HepG2 (cell line): ENCODE data around the gene ZNRD2. TPM values are rescaled to one million over a fixed set of nuclear protein-coding genes. Genes with fewer than 3 reads are reported as not detected.

Source experiments
- ATAC-seq: fragments of 200-7000 bp; cut with Tn5 transposase; 3 replicates; pipeline ENCODE4 v1.9.1; 2020; ENCODE audit warnings: mild to moderate bottlenecking, moderate library complexity
- BruUV-seq: library from RNA; stranded (reverse); fragments of 400-500 nt; replicated peaks from 2 replicates; lab custom pipeline; 2021; lab: Mats Ljungman, UMichigan
- CTCF ChIA-PET: fragments of 300-600 bp; formaldehyde crosslinking; extraction: SDS; loops from one replicate; lab custom pipeline; 2021; ENCODE audit warnings: low total read pairs, inconsistent platforms, low intra/inter-chr PET ratio; lab: Yijun Ruan, JAX
- POLR2A ChIA-PET: fragments of 350-600 bp; sonication (Branson Sonifier 250); formaldehyde crosslinking; loops from one replicate; lab custom pipeline; 2020; ENCODE audit warnings: antibody characterized with exemption, inconsistent platforms; lab: Yijun Ruan, JAX
- DNase-seq: peaks from one replicate; pipeline ENCODE4 v3.0.0-alpha.2; 2015; ENCODE audit warnings: low spot score
- FAIRE-seq: peaks from 3 replicates; lab custom pipeline; 2011; peaks lifted over from hg19 to GRCh38; lab: Jason Lieb, UNC
- H2AFZ ChIP-seq: one replicate; pipeline ENCODE4 v1.6.1; 2011; ENCODE audit warnings: low read length, inconsistent platforms
- H3K27ac ChIP-seq: fragments of 300-600 bp; 3 replicates; pipeline ENCODE4 v1.8.0; 2011; ENCODE audit warnings: mixed run types, mild to moderate bottlenecking, mixed read lengths, low read length, inconsistent platforms; ENCODE audit not compliant: insufficient read depth; ENCODE audit errors: extremely low read length
- H3K27me3 ChIP-seq, 2 experiments: fragments of 200-600 bp in 1 of 2; 2 replicates in 1 of 2; 3 replicates in 1 of 2; pipeline versions ENCODE4 v1.6.0 to v1.8.0; 2011; ENCODE audit warnings: low read length in 2 of 2, mild to moderate bottlenecking in 2 of 2, moderate library complexity in 2 of 2, inconsistent platforms in 1 of 2; ENCODE audit not compliant: insufficient read depth in 2 of 2, control insufficient read depth in 1 of 2
- H3K36me3 ChIP-seq, 2 experiments: fragments of 200-600 bp in 1 of 2; replicated peaks in 1 of 2; 2 replicates in 1 of 2; 3 replicates in 1 of 2; pipeline versions ENCODE4 v1.5.1 to v1.8.0; 2011; ENCODE audit warnings: low read length in 2 of 2, inconsistent platforms in 1 of 2; ENCODE audit not compliant: insufficient read depth in 2 of 2, control insufficient read depth in 1 of 2
- H3K4me1 ChIP-seq: 2 replicates; pipeline ENCODE4 v1.5.1; 2012; ENCODE audit warnings: low read length, inconsistent platforms; ENCODE audit not compliant: insufficient read depth
- H3K4me2 ChIP-seq: 2 replicates; pipeline ENCODE4 v1.6.0; 2011; ENCODE audit warnings: low read depth, low read length, inconsistent platforms
- H3K4me3 ChIP-seq, 3 experiments: fragments of 200-600 bp in 1 of 3; sonication (generic), shearing (Covaris generic) in 1 of 3; replicated peaks in 1 of 3; 2 replicates each; pipeline ENCODE4 v1.5.1; 2011 to 2016; ENCODE audit warnings: low read length in 3 of 3, inconsistent platforms in 2 of 3, low read depth in 2 of 3, mild to moderate bottlenecking in 2 of 3, control low read depth in 1 of 3, mixed read lengths in 1 of 3; ENCODE audit not compliant: insufficient read depth in 1 of 3
- H3K79me2 ChIP-seq: one replicate; pipeline ENCODE4 v1.6.1; 2011; ENCODE audit warnings: low read length, inconsistent platforms; ENCODE audit not compliant: insufficient read depth
- H3K9ac ChIP-seq: 2 replicates; pipeline ENCODE4 v1.6.0; 2011; ENCODE audit warnings: mild to moderate bottlenecking, low read depth, low read length, inconsistent platforms; ENCODE audit not compliant: insufficient read depth
- H3K9me3 ChIP-seq: 2 replicates; pipeline ENCODE4 v1.5.1; 2012; ENCODE audit warnings: mild to moderate bottlenecking, low read length
- H4K20me1 ChIP-seq: 2 replicates; pipeline ENCODE4 v1.6.0; 2011; ENCODE audit warnings: inconsistent platforms, mild to moderate bottlenecking, low read length, moderate library complexity; ENCODE audit not compliant: insufficient read depth
- ATRX ChIP-seq: sonication (generic); formaldehyde crosslinking; IDR thresholded peaks from 2 replicates; pipeline ENCODE4 v1.4.0; 2020; ENCODE audit warnings: missing genetic modification reagents, borderline replicate concordance
- HDAC6 ChIP-seq: fragments of 200-600 bp; sonication (generic); IDR thresholded peaks from 2 replicates; pipeline ENCODE4 v1.7.0; 2017; ENCODE audit warnings: mild to moderate bottlenecking, antibody characterized with exemption, low read length, low read depth
- MBNL3 ChIP-seq: fragments of 250-450 bp; sonication (Bioruptor Pico); conservative IDR thresholded peaks from 2 replicates; pipeline ENCODE4 v1.8.0; 2022; ENCODE audit warnings: mild to moderate bottlenecking, inconsistent platforms
- MED1 ChIP-seq: sonication (generic); formaldehyde crosslinking; IDR thresholded peaks from 2 replicates; pipeline ENCODE4 v1.4.0; 2020; ENCODE audit warnings: missing genetic modification reagents
- SOX13 ChIP-seq, 3 experiments: fragments of 450-650 bp in 1 of 3; sonication (generic) in 1 of 3; formaldehyde crosslinking in 1 of 3; IDR thresholded peaks in 2 of 3; conservative IDR thresholded peaks in 1 of 3; 2 replicates each; pipeline versions ENCODE4 v1.5.0 to v1.6.1; 2016 to 2020; ENCODE audit warnings: antibody characterized with exemption in 1 of 3, mild to moderate bottlenecking in 1 of 3, missing compliant biosample characterization in 1 of 3, missing genetic modification reagents in 1 of 3, moderate library complexity in 1 of 3
- TBP ChIP-seq: sonication (generic); formaldehyde crosslinking; IDR thresholded peaks from 2 replicates; pipeline ENCODE4 v1.5.0; 2020; ENCODE audit warnings: missing genetic modification reagents
- ZNF552 ChIP-seq: sonication (generic); formaldehyde crosslinking; IDR thresholded peaks from 2 replicates; pipeline ENCODE4 v1.9.0; 2022; ENCODE audit warnings: missing genetic modification reagents, mild to moderate bottlenecking, borderline replicate concordance
- ZNF556 ChIP-seq: sonication (generic); formaldehyde crosslinking; IDR thresholded peaks from 2 replicates; pipeline ENCODE4 v1.4.0; 2020; ENCODE audit warnings: mild to moderate bottlenecking, missing genetic modification reagents, borderline replicate concordance
- ZNF615 ChIP-seq: sonication (generic); formaldehyde crosslinking; IDR thresholded peaks from 2 replicates; pipeline ENCODE4 v1.5.0; 2020; ENCODE audit warnings: mild to moderate bottlenecking, missing genetic modification reagents, borderline replicate concordance
- ZNF672 ChIP-seq: sonication (generic); formaldehyde crosslinking; IDR thresholded peaks from 2 replicates; pipeline ENCODE4 v1.8.1; 2022; ENCODE audit warnings: missing genetic modification reagents
- ZNF788 ChIP-seq: sonication (generic); formaldehyde crosslinking; IDR thresholded peaks from 2 replicates; pipeline ENCODE4 v1.5.0; 2020; ENCODE audit warnings: mild to moderate bottlenecking, missing genetic modification reagents, borderline replicate concordance
- ZSCAN25 ChIP-seq: sonication (generic); formaldehyde crosslinking; IDR thresholded peaks from 2 replicates; pipeline ENCODE4 v1.8.0; 2022; ENCODE audit warnings: mild to moderate bottlenecking, missing genetic modification reagents
- ZSCAN9 ChIP-seq: IDR thresholded peaks from 2 replicates; pipeline ENCODE4 v1.6.1; 2016; ENCODE audit warnings: borderline replicate concordance
- WGBS: methylation state at CpG from one replicate; pipeline ENCODE4 v1.1.6; 2017; ENCODE audit warnings: low lambda C conversion rate; 5-methylcytosine and 5-hydroxymethylcytosine counted together
- in situ Hi-C: cut with HindIII; loops from 2 replicates; pipeline ENCODE4 v1.10.0; 2017; ENCODE audit warnings: low pct_unique_long_range_greater_than_20kb; ENCODE audit not compliant: extremely low pct_ligation_motif_present
- intact Hi-C: fragments of 100-400 bp; cut with micrococcal nuclease; formaldehyde crosslinking; loops from one replicate; pipeline ENCODE4 v1.10.0; 2022; ENCODE audit not compliant: unreplicated experiment
- polyA plus RNA-seq, 8 experiments: library from polyadenylated mRNA; depleted of rRNA in 3 of 8; stranded (reverse) in 7 of 8; unstranded in 1 of 8; fragments of >200 nt; fragmentation: Illumina TruSeq in 4 of 8; extraction: Trizol in 4 of 8; gene quantifications; 2 replicates each; pipeline versions ENCODE4 v1.2.1 to v1.2.3, GENCODE V29; 2011 to 2016; ENCODE audit warnings: low read depth in 4 of 8, missing spikeins in 1 of 8, mixed read lengths in 1 of 8; ENCODE audit not compliant: insufficient read depth in 1 of 8
- total RNA-seq, 5 experiments: library from RNA; depleted of rRNA; stranded (reverse); fragments of >200 nt; fragmentation: Illumina TruSeq; extraction: Trizol; gene quantifications; 2 replicates each; pipeline ENCODE4 v1.2.3, GENCODE V29; 2016; ENCODE audit warnings: low read depth in 1 of 5
- TF ChIP-seq, protein P1 (sequence below): sonication (generic); formaldehyde crosslinking; IDR thresholded peaks from 2 replicates; pipeline ENCODE4 v1.9.0; 2021; ENCODE audit warnings: missing genetic modification reagents, borderline replicate concordance
- TF ChIP-seq, protein P2 (sequence below): sonication (generic); formaldehyde crosslinking; conservative IDR thresholded peaks from 2 replicates; pipeline ENCODE4 v1.4.0; 2020; ENCODE audit warnings: missing genetic modification reagents

Gene ZNRD2
- total and polyA plus RNA-seq, 2 of the 13 experiments (the other 11 are each of a cell fraction or from before 2014, with no cell fraction given): 29.2 to 34.0 TPM

DNA sequence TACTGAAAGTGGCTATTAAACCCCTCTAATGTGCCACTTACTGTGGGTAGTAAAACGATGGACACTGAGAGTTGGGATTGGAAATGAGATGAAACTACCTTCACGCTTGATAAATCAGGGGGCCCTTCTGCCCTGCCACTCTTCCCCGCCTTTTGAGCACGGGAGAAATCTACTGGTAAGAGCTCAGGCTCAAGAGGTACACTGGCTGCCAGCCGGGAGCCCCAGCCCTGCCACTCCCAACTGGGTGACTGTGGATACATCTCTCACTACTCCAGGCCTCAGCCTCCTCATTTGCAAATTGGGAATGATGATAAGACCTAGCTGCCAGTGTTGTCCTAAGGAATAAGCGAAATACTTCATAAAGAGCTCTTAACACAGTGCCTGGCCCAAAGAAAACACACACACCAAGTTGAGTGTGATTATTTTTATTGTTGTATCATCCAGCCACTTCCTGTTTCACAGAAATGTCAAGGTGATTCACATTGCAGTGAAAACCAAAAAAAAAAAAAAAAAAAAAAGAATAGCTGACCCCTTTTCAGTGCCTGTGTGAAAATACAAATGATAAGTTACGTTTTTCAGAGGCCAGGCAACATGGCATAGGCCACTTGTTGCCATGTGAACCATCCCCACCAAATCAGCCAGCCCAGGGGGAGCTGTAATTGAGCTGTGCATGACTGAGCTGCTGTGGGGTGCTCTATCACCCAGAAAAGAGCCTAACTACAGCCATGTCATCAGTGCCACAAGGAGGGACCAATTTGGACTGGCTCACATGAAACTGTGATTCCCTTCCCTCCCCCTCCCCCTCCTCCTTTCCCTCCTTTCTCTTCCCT, 4.4 kb upstream of the ZNRD2 start (continued):
- TF ChIP-seq ZNF615 (CRISPR knock-in tag): no peak

DNA sequence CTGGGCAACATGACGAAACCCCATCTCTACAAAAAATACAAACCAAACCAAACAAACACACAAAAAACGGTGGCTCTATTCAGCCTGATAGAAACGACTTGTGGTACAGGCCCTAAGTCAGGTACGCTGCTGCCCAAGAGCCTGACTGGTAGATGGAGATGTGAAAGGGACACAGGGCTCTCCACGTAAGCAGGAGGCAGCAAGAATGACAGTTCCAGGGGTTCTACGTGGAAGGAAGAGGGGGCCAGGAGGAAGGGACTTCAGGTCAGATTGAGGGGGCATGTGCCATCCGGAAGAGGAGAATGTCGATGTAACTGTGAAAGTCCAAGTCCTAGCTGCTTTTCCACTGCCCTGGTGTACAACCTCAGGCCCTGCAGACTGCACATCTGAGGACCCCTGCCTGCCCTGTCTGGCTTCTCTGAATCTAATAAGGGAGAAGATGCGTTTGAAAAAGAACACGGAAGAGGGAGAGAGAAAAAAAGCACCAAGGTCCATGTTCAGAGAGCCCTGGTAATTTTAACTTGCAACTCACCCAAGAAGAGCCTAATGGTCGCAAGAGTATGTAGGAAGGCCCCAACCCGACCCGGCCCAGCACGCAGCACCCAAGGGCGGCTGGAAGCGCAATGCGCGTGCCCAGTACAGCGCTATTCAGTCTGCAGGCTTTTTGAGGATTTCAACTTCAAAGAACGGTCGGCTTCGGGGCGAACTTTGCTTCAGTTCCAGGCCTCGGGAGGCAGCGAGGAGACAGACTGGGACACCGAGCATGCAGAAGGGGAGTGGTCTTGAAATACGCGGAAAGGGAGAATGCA, 909 bp upstream of the ZNRD2 start:
- CTCF ChIA-PET: interaction anchor here (1.0 to 1.3 kb wide), 2 partner anchors 18 to 28 kb away, joined by 4 to 5 read pairs; no protein-coding TSS in a partner anchor
- DNase-seq (no peak), FAIRE-seq (peak; percentile 23), ATAC-seq (peak; percentile 58)
- intact Hi-C loops (no loop called here), in situ Hi-C loops (no loop called here)
- no peak overlapping the region for H2AFZ ChIP-seq
- POLR2A ChIA-PET: interaction anchor here (0.7 to 2.5 kb wide), 16 partner anchors 10 to 447 kb away, joined by 3 to 34 read pairs (median 6); partner anchors contain the start of genes FAU, LTBP3, MALAT1 and MRPL49
- no peaks in the 10 kb centered on the region for H3K9me3 ChIP-seq
- no peaks in the 10 kb centered on the region; the same call in 1 of the 2 replicates for H4K20me1 ChIP-seq
- H3K27ac ChIP-seq: peak overlapping the region; percentile 85
- H3K9ac ChIP-seq: peak overlapping the region; percentile 88
- peaks cover 3 to 5% of the 10 kb centered on the region in 2 experiments; a peak in 2 of 5 replicates for H3K36me3 ChIP-seq
- H3K4me2 ChIP-seq: peak overlapping the region; percentile 97
- peaks cover 23% of the 10 kb centered on the region for H3K79me2 ChIP-seq
- peaks cover 35% of the 10 kb centered on the region for H3K4me1 ChIP-seq
- 2% methylated on average over 28 of the region's 28 CpGs for WGBS
- H3K4me3 ChIP-seq: peak overlapping the region; percentile 57 to 99 (median 95)
- BruUV-seq: no TSS peak
- H3K27me3 ChIP-seq: no peaks in the 10 kb centered on the region; a peak in 1 of 5 replicates
- no peak for TF ChIP-seq ZNF788
- TF ChIP-seq MBNL3 (CRISPR knock-in tag): no peak
- no peak for TF ChIP-seq ATRX (CRISPR knock-in tag)
- TF ChIP-seq ZNF552 (CRISPR knock-in tag): no peak
- TF ChIP-seq MED1 (CRISPR knock-in tag): no peak
- no peak for TF ChIP-seq ZSCAN25 (CRISPR knock-in tag)
- TF ChIP-seq ZSCAN9 (CRISPR knock-in tag): no peak
- TF ChIP-seq SOX13 (IDR thresholded peaks at IDR 0.05): no peak
- no peak for TF ChIP-seq SOX13 (CRISPR knock-in tag; conservative IDR thresholded peaks at IDR 0.05 in 1 of 2, IDR thresholded peaks at IDR 0.05 in 1 of 2)
- TF ChIP-seq ZNF556 (CRISPR knock-in tag): no peak
- TF ChIP-seq HDAC6: no peak
- TF ChIP-seq, protein P1, sequence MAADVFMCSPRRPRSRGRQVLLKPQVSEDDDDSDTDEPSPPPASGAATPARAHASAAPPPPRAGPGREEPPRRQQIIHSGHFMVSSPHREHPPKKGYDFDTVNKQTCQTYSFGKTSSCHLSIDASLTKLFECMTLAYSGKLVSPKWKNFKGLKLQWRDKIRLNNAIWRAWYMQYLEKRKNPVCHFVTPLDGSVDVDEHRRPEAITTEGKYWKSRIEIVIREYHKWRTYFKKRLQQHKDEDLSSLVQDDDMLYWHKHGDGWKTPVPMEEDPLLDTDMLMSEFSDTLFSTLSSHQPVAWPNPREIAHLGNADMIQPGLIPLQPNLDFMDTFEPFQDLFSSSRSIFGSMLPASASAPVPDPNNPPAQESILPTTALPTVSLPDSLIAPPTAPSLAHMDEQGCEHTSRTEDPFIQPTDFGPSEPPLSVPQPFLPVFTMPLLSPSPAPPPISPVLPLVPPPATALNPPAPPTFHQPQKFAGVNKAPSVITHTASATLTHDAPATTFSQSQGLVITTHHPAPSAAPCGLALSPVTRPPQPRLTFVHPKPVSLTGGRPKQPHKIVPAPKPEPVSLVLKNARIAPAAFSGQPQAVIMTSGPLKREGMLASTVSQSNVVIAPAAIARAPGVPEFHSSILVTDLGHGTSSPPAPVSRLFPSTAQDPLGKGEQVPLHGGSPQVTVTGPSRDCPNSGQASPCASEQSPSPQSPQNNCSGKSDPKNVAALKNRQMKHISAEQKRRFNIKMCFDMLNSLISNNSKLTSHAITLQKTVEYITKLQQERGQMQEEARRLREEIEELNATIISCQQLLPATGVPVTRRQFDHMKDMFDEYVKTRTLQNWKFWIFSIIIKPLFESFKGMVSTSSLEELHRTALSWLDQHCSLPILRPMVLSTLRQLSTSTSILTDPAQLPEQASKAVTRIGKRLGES: peak; percentile 33; the same call in 1 of the 2 replicates
- TF ChIP-seq, protein P2, sequence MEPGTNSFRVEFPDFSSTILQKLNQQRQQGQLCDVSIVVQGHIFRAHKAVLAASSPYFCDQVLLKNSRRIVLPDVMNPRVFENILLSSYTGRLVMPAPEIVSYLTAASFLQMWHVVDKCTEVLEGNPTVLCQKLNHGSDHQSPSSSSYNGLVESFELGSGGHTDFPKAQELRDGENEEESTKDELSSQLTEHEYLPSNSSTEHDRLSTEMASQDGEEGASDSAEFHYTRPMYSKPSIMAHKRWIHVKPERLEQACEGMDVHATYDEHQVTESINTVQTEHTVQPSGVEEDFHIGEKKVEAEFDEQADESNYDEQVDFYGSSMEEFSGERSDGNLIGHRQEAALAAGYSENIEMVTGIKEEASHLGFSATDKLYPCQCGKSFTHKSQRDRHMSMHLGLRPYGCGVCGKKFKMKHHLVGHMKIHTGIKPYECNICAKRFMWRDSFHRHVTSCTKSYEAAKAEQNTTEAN (CRISPR knock-in tag): 0 out of 2 replicates have a peak, but pooled peaks have one; percentile 44
- TF ChIP-seq TBP (CRISPR knock-in tag): no peak
- 0 out of 2 replicates have a peak, but pooled peaks have one; percentile 51 for TF ChIP-seq ZNF672
